ENCODE data around the gene NANOS1.

GRCh38 chr10:119051775-119052174, 22.3 kb downstream of the NANOS1 start:
- TF ChIP-seq CTCF (IDR thresholded peaks at IDR 0.05) = no peak
- no peak for TF ChIP-seq POLR2A (IDR thresholded peaks at IDR 0.05)

Data from right lobe of liver (tissue), 4 donors.